Left cardiac atrium (tissue), 2 donors: ENCODE measurements around the gene SH3GLB1. TPM values are rescaled to one million over a fixed set of nuclear protein-coding genes. Genes with fewer than 3 reads are reported as not detected.

Experiments
- total RNA-seq, 2 donors: library from RNA; stranded (reverse); fragmentation: NEBNext Ultra II Directional; extraction: Animal tissue kit (Norgen Biotek cat#: 25700); gene quantifications; one replicate each; pipeline ENCODE4 v1.2.1, GENCODE V29; 2021
- donor health status: DM: no; HTN: yes; CAD: no; lungs with severe emphysema.
- donor health status: DM: yes; HTN: yes; CAD: no.

SH3GLB1 gene
- total RNA-seq, 2 donors from 2014 or later = 110 to 114 TPM

Other genes starting within 250 kb of the SH3GLB1 start
- gene CLCA1, start 235.6 kb upstream of the SH3GLB1 start, total RNA-seq = not detected
- gene CLCA4, start 157.5 kb upstream of the SH3GLB1 start, total RNA-seq = not detected
- gene SELENOF, start 209.6 kb downstream of the SH3GLB1 start, total RNA-seq = 100 to 1,000 TPM; 114 to 130 TPM
- 10 to 100 TPM; 12.8 to 12.9 TPM for gene HS2ST1, start 210.1 kb downstream of the SH3GLB1 start, total RNA-seq